LNCaP clone FGC (cell line): Measurements from ENCODE around the gene GHRL.
"Not testable (repeated sequence)": the region's sequence is repeated elsewhere in the genome, so short reads cannot be mapped to it uniquely, and the experiment has no call there.

Source experiments
- DNase-seq: peaks from one replicate; pipeline ENCODE4 v3.0.0-alpha.2; 2011; ENCODE audit warnings: low read depth
- H3K4me3 ChIP-seq: 2 replicates; pipeline ENCODE4 v1.5.1; 2011; ENCODE audit warnings: mild to moderate bottlenecking, low read depth, low read length, control low read depth
- TF ChIP-seq, protein P1 (sequence below): IDR thresholded peaks from 2 replicates; pipeline ENCODE4 v1.5.1; 2012; ENCODE audit warnings: mild to moderate bottlenecking; ENCODE audit not compliant: control insufficient read depth, insufficient read depth; ENCODE audit errors: extremely low read depth

Gene GHRL

DNA sequence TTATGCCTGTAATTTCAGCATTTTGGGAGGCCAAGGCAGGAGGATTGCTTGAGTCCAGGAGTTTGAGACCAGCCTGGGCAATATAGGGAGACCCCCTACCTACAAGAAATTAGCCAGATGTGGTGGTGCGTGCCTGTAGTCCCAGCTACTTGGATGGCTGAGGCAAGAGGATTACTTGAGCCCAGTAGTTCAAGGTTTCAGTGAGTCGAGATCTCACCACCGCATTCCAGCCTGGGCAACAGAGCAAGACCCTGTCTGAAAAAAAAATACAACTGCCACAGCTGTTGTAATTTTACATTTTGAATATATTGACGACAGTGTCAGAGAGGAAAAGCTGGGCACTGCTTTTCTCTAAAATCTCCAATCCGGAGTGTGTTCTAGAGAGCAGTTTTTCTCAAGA is 23.3 kb downstream of the GHRL start:
- H3K4me3 ChIP-seq = no peak overlapping the region
- TF ChIP-seq, protein P1, sequence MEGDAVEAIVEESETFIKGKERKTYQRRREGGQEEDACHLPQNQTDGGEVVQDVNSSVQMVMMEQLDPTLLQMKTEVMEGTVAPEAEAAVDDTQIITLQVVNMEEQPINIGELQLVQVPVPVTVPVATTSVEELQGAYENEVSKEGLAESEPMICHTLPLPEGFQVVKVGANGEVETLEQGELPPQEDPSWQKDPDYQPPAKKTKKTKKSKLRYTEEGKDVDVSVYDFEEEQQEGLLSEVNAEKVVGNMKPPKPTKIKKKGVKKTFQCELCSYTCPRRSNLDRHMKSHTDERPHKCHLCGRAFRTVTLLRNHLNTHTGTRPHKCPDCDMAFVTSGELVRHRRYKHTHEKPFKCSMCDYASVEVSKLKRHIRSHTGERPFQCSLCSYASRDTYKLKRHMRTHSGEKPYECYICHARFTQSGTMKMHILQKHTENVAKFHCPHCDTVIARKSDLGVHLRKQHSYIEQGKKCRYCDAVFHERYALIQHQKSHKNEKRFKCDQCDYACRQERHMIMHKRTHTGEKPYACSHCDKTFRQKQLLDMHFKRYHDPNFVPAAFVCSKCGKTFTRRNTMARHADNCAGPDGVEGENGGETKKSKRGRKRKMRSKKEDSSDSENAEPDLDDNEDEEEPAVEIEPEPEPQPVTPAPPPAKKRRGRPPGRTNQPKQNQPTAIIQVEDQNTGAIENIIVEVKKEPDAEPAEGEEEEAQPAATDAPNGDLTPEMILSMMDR = no peak
- DNase-seq = no peak

DNA sequence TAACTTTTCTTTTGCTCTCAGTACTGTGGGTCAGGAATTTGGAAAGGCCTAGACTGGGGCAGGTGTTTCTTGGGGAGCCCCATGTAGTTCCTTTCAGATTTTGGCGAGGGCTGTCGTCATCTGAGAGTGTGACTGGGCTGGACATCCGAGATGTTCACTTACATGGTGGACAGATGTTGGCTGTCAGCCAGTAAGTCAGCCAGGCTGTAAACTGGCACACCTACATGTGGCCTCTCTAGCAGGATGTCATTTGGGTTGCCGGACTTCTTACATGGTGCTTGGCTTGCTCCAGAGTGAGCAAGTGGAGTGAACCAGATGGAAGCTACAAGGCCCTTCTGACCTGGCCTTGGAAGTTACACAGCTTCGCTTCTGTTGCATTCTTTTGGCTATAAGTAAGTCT is 23.8 kb downstream of the GHRL start:
- TF ChIP-seq, protein P1 = no peak
- H3K4me3 ChIP-seq = no peak overlapping the region
- no peak for DNase-seq

DNA sequence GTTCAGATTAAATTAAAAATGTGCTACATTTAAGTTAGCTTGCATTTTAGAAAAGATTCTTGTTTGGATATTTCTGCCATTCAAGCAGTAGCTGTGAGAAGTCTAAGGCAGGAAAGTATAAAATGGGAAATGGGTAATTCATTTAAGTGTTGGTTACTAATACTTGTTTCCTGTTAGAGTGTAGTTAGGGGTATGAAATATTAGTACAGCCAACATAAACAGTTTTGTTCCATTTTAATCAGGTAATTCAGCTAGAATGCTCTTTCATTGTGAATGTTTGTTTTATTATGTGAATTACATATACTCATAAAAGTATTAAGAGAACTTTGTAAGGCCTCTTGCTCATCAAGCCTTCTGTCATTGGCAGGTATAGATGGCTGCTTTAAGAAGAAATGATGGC is 24.6 kb downstream of the GHRL start:
- no peak overlapping the region for H3K4me3 ChIP-seq
- TF ChIP-seq, protein P1 = no peak
- DNase-seq = no peak

DNA sequence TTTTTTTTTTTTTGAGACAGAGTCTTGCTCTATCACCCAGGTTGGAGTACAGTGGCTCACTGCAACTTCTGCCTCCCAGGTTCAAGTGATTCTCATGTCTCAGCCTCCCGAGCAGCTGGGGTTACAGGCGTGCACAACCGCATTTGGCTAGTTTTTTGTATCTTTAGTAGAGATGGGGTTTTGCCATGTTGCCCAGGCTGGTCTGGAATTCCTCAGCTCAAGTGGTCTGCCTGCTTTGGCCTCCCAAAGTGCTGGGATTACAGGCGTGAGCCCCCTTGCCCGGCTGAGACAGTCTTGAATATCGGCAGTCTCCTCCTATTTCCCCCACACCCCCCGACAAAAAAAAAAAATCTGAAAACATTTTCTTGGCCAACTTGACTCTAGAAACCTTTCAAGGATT is 25.8 kb downstream of the GHRL start:
- not testable (repeated sequence) for DNase-seq

DNA sequence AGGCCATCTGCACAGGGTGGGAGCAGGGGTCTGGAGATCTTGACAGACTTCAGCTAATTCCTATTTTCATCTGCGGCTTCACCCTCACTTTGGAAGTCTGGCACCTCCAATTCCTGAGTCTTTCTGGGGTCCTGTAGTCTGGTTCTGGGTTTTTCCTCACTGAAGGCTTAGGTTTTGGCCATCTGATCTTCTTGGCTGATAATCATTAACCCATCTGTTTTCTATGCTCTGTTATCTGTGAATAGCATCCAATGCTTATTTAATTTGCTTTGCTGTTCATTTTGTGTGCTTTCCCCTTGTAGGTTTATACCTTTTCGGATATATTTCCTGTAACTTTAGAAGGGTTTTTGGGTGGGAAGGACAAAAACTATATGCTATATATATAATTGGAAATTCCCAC is 26.9 kb downstream of the GHRL start:
- no peak for DNase-seq
- TF ChIP-seq, protein P1 = no peak
- H3K4me3 ChIP-seq = no peak overlapping the region

More for the DNA sequence above, 25.8 kb downstream of the GHRL start:
- H3K4me3 ChIP-seq = not testable (repeated sequence)

DNA sequence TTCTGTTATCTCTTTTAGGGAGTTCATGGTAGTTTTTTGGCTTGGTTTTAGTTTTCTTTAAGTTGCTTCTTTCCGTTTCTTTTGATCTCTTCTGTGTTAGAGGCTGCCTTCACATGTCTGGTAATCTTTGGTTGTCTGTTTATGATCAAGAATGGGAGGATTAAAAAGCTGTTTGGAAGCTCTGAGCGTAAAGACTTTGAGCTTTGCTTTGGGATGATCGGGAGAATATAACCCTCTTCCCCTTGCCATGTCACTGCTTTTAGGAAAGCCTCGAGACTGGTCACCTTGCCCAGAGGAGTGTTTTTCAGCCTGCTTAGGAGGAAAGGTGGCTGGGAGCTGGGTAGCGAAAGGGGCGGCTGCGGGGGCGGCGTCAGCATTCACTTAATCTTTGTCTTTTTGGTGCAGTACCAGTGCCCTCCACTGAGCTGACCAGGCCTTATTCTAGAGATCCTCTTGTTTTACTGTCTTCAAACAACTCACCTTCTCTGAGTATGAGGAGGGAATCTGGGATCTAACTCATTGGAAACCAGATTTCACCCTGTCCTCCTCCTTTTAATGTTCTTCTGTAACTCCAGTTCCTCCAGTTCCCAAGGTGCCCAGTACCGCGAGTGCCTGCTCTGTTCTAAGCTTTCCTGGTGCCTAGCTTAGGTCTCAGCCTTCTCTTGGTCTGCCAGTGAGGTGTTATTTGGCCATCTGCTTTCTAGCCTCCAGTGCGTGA is 28.9 kb downstream of the GHRL start:
- no peak for DNase-seq
- no peak overlapping the region for H3K4me3 ChIP-seq
- TF ChIP-seq, protein P1 = no peak

DNA sequence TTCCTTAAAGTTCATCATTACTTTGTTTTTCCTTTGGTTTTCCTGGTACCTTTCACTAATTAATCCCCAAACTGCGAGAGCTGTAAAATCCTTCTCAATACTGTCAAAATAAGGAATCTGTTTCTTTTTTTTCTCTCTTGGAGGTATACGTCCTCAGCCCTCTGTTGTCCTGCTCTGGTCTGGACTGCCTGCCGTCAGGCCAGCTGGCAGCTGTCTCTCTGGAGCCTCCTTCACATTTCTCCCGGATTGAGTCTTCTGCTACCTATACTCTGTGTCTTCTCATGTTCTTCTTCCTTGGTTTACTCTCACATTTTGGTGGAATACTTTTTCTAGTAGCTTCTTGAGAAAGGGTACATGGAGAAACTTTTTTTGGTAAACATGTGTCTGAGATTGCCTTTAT is 30.7 kb downstream of the GHRL start:
- H3K4me3 ChIP-seq = no peak overlapping the region
- DNase-seq = no peak
- TF ChIP-seq, protein P1 = no peak
